ENCODE results near the gene GHRL.

- no peak for TF ChIP-seq POLR2AphosphoS5 (IDR thresholded peaks at IDR 0.05; ENCODE audit: low read depth, low read length)
- TF ChIP-seq REST (IDR thresholded peaks at IDR 0.05; ENCODE audit: insufficient read depth in 1 of 2, low read depth in 2 of 2, low read length in 1 of 2): no peak
- TF ChIP-seq CTCF (IDR thresholded peaks at IDR 0.05): no peak
- TF ChIP-seq TCF7L2 (IDR thresholded peaks at IDR 0.05; ENCODE audit: low read depth, low read length): no peak
Observed at GRCh38 chr3:10284496-10284895, 8.3 kb downstream of the GHRL start.

Data from Panc1 (cell line).